Measurements from ENCODE around the gene CTNNA3.

DNA sequence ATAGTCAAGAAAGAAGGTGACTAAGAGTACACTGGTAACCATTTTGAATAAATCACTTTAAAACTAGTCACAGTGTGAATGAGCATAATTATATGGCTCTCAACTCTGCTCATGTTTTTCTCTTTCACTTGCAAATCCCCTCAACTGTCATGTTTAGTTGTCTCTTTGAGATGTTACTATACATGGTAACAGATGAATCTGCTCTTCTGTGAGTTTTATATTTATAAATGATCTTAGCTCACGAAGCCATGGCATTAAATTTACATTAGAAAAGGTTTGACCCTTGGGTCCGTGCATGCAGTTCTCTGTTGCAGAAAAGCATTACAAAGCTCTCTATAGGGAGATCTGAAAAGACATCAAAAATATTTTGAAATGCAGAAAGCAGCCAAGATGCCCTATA lies 803.1 kb downstream of the CTNNA3 start:
- TF ChIP-seq, protein P1, sequence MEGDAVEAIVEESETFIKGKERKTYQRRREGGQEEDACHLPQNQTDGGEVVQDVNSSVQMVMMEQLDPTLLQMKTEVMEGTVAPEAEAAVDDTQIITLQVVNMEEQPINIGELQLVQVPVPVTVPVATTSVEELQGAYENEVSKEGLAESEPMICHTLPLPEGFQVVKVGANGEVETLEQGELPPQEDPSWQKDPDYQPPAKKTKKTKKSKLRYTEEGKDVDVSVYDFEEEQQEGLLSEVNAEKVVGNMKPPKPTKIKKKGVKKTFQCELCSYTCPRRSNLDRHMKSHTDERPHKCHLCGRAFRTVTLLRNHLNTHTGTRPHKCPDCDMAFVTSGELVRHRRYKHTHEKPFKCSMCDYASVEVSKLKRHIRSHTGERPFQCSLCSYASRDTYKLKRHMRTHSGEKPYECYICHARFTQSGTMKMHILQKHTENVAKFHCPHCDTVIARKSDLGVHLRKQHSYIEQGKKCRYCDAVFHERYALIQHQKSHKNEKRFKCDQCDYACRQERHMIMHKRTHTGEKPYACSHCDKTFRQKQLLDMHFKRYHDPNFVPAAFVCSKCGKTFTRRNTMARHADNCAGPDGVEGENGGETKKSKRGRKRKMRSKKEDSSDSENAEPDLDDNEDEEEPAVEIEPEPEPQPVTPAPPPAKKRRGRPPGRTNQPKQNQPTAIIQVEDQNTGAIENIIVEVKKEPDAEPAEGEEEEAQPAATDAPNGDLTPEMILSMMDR (IDR thresholded peaks at IDR 0.05; ENCODE audit: insufficient read depth, low read length, poor library complexity, severe bottlenecking): no peak
- TF ChIP-seq EZH2phosphoT487 (conservative IDR thresholded peaks at IDR 0.05; ENCODE audit: low read length): no peak
